ENCODE results near the gene CTXND2.
"Not testable (repeated sequence)": the region's sequence is repeated elsewhere in the genome, so short reads cannot be mapped to it uniquely, and the experiment has no call there.

CTXND2 gene

DNA sequence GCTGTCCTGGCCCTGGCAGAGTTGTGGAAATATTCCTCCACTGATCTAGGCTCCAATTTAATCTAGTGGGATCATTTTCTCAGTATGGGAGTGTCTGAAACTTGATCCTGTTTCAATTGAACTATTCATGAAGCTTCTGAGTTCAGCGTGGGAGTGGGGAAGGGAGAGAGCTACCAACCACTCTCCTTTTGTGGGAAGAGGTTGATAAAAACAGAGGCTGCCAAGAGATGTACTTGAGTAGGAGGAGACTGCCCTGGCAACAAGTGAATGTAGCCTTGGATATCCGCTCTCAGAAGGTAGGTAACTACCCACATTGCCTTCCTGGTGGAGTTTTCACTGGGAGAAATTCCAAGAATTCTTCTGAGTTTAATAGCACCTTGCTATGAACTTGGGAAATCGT, at the start of gene CTXND2:
Gene CTXND2 (plus strand): TSS at position 119 of the 400 bp plus-strand sequence. CDS start 25,179 bp downstream, outside the sequence.
- FAIRE-seq, result no peak
- no peak for DNase-seq (ENCODE audit: low spot score)

DNA sequence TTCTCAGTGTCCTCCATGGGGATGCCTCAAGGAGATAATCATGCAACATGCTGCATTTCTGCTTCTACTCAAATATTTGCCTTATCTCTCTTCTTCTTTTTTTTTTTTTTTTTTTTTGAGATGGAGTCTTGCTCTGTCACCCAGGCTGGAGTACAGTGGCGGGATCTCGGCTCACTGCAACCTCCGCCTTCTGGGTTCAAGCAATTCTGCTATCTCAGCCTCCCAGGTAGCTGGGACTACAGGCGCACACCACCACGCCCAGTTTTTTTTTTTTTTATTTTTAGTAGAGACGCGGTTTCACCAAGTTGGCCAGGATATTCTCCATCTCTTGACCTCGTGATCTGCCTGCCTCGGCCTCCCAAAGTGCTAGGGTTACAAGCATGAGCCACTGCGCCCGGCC, 46.1 kb upstream of the CTXND2 start:
- not testable (repeated sequence) for DNase-seq (ENCODE audit: low spot score); FAIRE-seq

DNA sequence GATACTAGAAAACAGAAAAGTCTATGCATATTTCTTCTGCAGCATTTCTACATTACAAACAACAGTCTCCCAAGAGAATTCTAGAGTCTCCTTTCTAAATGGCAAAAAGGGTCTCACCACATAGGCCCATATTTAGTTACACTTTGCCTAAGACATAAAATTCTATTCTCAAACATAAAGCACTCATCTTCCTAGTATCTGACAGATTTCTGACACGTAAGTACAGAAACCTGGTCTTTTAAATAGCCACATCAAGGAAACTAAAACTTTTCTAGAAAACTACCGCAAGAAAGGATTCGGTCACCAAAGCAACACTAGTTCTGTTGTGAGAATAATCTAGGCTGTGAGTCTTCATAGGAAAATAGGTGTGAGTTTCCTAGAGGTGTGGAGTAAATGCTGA, 45.3 kb upstream of the CTXND2 start:
- FAIRE-seq, result no peak
- DNase-seq (ENCODE audit: low spot score), result no peak

DNA sequence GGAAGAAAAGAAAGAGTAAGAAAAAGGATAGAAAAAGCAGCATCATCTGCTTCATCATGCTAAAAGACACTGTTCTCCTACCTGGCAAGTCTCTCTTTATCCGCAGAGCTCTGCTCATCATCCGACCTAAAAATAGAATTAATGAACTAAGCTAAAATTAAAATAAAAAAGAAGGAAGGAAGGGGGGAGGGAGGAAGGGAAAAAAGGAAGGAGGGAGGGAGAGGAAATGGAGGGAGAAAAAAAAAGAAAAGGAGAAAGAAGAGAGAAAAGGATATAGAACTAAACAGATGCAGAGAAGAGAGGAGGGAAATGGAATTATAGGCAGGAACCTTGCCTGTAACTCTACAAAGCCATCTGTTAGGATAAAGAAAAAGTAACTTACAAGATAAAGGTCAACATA, 44.6 kb upstream of the CTXND2 start:
- DNase-seq (ENCODE audit: low spot score) (no peak), FAIRE-seq (no peak)

DNA sequence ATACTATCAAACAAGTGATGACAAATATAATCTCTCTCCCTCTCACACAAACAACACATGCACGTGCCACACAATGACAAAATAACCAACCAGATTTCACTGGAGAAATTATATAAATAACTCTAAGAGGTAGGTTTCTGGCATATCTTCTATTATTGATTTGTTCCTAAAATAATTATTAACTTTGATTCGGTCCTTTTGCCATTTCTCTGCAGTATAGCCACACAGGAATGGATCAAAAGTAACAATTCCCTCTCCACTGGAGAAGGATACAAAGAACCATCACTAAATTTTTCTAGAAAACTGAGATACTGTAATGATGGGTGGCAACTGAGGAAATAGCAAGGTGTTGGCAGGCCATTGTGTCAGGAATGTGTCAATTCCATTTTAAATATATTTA, 44.0 kb upstream of the CTXND2 start:
- no peak for FAIRE-seq
- DNase-seq (ENCODE audit: low spot score), result no peak

DNA sequence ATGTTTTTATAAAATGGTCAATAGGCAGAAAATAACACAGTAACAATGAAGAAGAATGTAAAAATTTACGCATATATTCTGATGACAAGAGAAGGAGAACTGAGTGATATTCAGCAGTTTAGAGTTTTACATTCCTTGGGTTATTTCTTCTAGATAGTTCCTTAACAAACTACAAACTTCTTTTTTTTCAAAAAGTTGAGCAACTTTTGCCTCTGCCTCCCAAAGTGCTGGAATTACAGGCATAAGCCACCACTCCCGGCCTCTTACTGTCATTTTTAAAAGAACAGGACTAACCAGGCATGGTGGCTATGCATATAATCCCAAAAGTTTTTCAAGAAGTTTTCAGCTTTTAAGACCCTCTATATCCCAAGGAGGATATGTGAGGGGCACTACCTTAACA, 43.5 kb upstream of the CTXND2 start:
- DNase-seq (ENCODE audit: low spot score) (no peak), FAIRE-seq (no peak)

DNA sequence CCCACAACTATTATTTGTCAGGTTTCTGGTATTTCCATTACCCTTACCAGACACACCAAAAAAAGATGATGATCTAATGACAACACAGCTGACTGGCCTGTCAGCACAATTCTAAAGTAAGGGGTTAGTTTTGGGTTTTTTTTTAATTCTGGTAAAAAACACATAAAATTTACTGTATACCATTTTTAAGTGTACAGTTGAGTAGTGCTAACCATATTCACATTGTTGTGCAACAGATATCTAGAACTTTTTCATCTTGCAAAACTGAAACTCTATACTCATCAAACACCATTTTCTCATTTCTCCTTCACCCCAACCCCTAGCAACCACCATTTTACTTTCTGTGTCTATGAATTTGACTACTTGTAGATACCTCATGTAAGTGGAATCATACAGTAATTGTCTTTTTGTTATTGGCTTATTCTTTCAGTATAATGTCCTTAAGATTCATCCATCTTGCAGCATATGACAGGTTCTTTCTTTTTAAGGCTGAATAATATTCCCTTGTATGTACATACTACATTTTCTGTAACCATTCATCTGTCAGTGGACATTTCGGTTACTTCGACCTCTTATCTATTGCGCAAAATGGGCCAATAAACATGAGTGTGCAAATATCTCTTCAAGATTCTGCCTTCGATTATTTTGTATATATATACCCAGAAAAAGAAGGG, 40.3 kb upstream of the CTXND2 start:
- FAIRE-seq (no peak), DNase-seq (ENCODE audit: low spot score) (no peak)

DNA sequence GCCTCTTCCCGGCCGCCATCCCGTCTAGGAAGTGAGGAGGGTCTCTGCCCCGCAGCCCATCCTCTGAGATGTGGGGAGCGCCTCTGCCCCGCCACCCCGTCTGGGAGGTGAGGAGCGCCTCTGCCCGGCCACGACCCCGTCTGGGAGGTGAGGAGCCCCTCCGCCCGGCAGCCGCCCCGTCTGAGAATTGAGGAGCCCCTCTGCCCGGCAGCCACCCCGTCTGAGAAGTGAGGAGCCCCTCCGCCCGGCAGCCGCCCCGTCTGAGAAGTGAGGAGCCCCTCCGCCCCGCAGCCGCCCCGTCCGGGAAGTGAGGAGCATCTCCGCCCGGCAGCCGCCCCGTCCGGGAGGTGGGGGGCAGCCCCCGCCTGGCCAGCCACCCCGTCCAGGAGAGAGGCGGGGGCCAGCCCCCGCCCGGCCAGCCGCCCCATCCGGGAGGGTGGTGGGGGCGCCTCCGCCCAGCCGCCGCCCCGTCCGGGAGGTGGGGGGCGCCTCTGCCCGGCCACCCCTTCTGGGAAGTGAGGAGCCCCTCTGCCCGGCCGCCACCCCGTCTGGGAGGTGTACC, 36.1 kb upstream of the CTXND2 start:
- not testable (repeated sequence) for FAIRE-seq; DNase-seq (ENCODE audit: low spot score)

DNA sequence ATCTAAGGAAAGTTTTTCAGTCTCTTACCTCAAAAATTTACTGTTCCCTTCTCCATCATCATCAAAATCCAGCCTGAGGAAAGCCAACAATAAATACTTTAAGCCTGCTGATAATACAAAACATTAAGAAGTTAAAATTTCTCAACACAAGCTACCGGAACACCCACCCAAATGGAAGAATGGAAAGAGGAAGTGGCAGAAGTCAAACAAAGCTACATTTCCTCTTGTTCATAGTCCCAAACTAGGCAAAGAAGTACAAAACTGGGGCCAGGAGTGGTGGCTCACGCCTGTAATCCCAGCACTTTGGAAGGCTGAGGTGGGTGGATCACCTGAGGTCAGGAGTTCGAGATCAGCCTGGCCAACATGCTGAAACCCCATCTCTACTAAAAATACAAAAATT, 34.2 kb upstream of the CTXND2 start:
- not testable (repeated sequence) for DNase-seq (ENCODE audit: low spot score); FAIRE-seq

DNA sequence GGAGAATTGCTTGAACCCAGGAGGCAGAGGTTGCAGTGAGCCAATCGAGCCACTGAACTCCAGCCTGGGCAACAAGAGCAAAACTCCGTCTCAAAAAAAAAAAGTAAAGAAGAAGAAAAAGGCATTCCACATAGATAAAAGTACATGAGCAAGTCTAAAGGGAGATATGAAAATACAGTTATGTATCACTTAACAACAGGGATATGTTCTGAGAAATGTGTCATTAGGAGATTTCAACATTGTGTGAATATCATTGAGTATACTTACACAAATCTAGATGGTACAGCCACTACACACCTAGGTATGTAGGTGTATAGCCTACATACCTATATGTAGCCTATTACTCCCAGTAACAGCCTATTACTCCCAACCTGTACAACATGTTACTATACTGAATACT, 23.2 kb upstream of the CTXND2 start:
- FAIRE-seq, result no peak
- DNase-seq (ENCODE audit: low spot score), result no peak

DNA sequence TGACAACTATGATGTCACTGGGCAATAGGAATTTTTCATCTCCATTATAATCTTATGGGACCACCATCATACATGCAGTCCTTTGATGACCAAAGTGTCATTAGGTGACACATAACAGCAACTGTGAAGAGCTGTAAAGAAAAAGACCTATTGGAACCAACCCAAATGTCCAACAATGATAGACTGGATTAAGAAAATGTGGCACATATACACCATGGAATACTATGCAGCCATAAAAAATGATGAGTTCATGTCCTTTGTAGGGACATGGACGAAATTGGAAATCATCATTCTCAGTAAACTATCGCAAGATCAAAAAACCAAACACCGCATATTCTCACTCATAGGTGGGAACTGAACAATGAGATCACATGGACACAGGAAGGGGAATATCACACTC, 22.7 kb upstream of the CTXND2 start:
- DNase-seq (ENCODE audit: low spot score); FAIRE-seq: not testable (repeated sequence)

DNA sequence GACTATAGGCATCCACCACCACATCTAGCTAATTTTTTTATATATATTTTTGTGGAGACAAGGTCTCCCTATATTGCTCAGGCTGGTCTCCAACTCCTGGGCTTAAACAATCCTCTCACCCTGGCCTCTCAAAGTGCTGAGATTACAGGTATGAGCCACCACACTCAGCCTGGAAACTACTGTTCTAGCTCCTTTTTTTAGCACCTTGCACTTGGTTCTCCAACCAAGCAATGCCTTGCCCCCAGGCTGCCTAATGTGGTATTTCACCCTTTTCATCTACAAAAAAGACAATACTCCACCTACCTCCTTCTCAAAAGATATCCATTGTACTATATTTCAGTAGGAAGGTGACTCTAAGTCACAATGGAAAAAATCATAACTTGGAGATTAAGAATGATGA, 17.3 kb upstream of the CTXND2 start:
- FAIRE-seq, result no peak

DNA sequence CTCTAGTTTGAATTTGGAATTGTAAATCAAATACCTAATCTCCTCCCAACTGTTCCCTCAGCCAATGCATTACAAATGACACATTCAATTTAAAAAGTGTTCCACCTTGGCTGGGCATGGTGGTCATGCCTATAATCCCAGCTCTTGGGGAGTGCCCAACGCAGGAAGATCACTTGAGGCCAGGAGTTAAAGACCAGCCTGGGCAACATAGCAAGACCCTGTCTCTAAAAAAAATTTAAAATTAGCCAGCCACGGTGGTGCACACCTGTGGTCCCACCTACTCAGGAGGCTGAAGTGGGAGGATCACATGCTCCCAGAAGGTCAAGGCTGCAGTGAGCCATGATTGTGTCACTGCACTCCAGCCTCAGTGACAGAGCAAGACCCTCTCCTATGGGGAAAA, 14.4 kb upstream of the CTXND2 start:
- FAIRE-seq (no peak), DNase-seq (ENCODE audit: low spot score) (no peak)

More for the DNA sequence above, 17.3 kb upstream of the CTXND2 start:
- no peak for DNase-seq (ENCODE audit: low spot score)

DNA sequence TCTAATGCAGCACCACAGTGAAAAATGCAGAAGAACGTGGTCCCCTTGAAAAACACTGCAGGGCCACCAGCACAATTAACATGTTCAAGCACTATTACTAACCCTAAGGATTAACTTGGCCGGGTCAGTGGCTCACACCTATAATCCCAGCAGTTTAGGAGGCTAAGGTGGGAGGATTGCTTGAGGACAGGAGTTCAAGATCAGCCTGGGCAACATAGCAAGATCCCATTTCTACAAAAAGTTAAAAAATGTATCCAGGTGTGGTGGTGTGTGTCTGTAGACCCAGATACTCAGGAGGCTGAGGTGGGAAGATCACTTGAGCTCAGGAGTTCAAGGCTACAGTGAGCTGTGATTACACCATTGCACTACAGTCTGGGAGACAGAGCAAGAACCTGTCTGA, 13.4 kb upstream of the CTXND2 start:
- FAIRE-seq, result no peak
- no peak for DNase-seq (ENCODE audit: low spot score)

DNA sequence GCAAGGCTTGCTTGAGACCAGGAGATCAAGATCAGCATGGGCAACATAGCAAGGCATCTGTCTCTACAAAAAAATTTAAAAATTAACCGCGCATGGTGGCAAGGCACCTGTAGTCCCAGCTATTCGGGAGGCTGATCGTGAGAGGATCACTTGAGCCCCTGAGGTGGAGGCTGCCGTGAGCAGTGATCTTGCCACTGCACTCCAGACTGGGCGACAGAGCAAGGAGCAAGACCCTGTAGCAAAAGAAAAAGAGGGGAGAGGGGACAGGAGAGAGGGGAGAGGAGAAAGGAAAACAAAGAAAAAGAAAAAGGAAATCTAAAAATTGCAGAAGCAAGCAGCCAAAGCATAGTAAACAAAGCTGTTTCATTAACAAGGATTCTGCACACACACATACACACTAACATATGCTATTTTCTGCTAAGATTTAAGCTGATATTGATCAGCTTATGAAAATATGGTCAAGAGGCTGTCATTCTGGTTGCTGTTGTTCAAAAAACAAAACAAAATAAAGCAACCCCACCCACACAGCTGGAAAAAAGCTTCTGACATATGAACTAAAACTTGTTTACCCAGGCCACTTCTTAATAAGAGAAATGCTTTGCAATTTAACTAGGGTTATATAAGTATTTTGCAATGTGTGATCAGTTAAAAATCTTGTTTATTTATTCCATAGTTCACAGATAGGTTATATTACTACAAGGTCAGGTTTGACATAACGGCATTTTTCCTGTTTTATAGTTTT, 12.3 kb upstream of the CTXND2 start:
- no peak for FAIRE-seq

DNA sequence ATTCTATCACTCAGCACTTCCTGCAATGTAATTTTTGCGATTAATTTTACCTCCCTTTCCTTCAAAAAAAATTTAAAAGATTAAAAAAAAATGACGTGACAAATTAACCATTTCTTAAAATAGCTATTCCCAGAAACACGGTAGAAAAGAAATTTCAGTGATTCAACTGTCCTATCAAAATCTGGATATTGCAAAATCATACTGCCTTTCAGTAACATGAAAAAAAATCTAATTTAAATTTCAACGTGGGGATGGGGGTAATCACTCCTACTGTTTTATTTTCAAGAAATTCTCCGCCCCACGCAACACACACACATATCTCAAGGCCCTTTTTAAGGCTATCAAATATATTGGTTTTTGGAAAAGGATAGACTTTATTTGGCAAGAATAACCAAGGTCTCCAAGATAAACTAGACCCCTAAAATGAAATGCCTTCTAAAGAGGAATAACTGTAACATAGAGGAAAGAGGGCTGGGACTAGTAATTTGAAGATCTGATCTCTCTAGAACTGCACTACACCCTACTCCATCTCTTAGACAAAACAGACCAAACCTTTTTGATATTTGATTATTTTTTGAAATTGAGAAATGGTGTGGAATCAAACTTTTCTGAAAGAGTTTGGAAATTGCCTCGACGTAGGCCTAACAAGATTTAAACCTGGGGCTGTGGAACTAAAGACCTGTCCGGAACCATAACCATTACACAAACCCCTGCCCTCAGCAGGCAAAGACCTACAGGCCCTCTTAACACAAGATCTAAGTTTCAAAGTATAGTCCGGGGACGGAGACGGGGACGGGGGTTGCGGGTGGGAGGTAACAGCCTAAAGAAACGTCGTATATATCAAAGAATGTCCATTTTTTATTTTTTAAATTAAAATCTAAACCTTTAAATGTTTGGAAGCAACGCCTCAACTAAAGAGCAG, 11.5 kb upstream of the CTXND2 start:
- no peak for FAIRE-seq

More for the DNA sequence above, 12.3 kb upstream of the CTXND2 start:
- DNase-seq (ENCODE audit: low spot score), result no peak

DNA sequence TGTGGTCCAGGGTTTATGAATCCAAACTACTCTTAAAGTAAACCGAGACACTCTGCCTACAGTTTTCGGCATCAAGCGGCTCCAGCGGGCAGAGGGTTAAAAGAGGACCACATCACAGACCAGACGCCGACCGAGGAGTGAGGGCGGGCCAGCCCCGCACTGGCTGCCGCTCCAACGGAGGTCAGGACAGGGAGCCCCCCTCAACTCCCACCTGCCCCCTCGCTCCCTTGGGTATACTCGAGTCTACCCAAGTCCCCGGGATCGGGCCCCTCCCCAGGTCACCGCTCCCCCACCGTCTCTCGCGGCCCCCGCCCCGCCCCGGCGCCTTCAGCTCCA, 10.8 kb upstream of the CTXND2 start:
- no peak for FAIRE-seq
- peak; percentile 27 for DNase-seq (ENCODE audit: low spot score)

More for the DNA sequence above, 11.5 kb upstream of the CTXND2 start:
- no peak for DNase-seq (ENCODE audit: low spot score)

DNA sequence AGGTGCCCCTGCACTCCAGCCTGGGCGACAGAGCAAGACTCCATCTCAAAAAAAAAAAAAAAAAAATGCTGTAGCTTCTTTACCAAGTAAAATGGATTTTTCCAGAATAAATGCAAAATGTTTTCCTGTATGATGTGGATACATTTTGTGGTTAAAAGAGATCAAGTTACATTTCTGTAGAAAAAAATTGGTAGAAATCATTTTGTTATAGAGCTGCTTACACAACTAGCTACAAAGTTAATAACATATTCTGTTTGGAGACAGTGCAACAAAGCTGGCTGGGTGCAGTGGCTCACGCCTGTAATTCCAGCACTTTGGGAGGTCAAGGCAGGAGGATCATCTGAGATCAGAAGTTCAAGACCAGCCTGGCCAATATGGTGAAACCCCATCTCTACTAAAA, 8.0 kb upstream of the CTXND2 start:
- FAIRE-seq; DNase-seq (ENCODE audit: low spot score): not testable (repeated sequence)

DNA sequence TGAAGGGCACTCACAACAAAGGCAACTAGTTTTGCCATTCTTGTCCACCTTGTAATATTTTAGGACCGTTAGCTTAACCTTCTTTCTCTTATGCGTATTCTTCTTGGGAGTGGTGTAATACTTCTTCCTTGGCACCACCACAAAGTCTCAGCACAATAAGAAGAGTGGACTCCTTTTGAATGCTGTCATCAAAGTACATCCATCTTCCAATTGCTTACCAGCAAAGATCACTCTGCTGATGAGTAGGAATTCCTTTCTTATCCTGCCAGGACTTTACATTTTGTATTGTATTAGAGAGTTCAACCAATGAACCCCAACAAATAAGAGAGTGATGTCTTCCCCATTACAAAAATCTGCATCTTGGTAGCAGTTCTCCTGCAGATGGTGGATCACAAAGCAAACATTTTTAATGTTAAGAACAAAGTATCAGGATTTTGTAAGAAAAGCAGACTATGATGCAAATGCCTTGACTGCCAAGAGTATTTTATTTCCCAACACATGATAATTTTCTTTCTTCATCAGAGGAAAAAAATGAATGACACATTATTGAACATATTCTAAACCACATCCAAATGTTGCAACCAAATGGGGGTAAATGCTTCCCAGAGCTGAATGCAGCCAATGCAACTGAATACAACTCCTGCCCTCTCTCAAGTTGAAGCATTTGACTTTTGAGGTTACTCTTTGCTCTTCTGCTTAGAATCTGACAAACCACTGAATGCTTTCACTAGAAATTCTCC, 5.4 kb upstream of the CTXND2 start:
- FAIRE-seq (no peak), DNase-seq (ENCODE audit: low spot score) (no peak)

DNA sequence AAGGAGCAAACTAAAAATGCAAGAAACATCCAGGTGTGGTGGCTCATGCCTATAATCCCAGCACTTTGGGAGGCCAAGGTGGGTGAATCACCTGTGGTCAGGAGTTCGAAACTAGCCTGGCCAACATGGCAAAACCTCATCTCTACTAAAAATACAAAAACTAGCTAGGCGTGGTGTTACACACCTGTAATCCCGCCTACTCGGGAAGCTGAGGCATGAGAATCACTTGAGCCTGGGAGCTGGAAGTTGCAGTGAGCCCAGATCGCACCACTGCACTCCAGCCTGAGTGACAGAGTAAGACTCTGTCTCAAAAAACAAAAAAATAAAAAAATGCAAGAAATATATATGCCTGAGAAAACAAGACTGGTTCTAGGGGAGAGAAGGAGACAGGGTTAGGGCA, 3.8 kb upstream of the CTXND2 start:
- FAIRE-seq; DNase-seq (ENCODE audit: low spot score): not testable (repeated sequence)

DNA sequence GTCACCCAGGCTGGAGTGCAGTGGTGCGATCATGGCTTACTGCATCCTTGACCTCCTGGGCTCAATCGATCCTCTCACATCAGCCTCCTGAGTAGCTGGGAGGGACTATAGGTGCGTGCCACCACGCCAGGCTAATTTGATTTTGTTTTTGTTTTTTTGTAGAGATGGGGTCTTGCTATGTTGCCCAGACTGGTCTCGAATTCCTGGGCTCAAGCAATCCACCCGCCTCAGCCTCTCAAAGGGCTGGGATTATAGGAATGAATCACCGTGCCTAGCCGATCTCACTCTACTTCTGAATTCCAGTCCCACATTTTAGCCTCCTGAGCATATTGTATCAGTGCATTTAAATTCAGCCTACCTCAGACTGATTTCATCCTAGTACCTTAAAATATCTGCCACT, 1.8 kb downstream of the CTXND2 start:
- DNase-seq (ENCODE audit: low spot score), result no peak
- no peak for FAIRE-seq

Data from RCC 7860 (cell line).